Mucosa of gallbladder (tissue), 1 donor: Measurements from ENCODE around the gene SLC38A9. TPM values are rescaled to one million over a fixed set of nuclear protein-coding genes. Genes with fewer than 3 reads are reported as not detected.
"Not testable (repeated sequence)": the region's sequence is repeated elsewhere in the genome, so short reads cannot be mapped to it uniquely, and the experiment has no call there.

ENCODE experiments used
- DNase-seq: peaks from one replicate; pipeline ENCODE4 v3.0.0-alpha.2; 2020; ENCODE audit warnings: low spot score
- total RNA-seq: library from RNA; stranded (reverse); gene quantifications from one replicate; pipeline ENCODE4 v1.2.1, GENCODE V29; 2021
- donor health status: DM: no; HTN: no; CAD: no.

SLC38A9 gene
- total RNA-seq, 1 donor from 2014 or later = 25.4 TPM

GRCh38 chr5:55610542-55610941 lies 101.6 kb downstream of the SLC38A9 start:
- DNase-seq = no peak

- DNase-seq = no peak
These were observed 102.7 kb downstream of the SLC38A9 start for GRCh38 chr5:55609413-55609812.

- no peak for DNase-seq
These were observed 103.4 kb downstream of the SLC38A9 start for GRCh38 chr5:55608595-55609349.

GRCh38 chr5:55607309-55607708 lies 104.8 kb downstream of the SLC38A9 start:
- DNase-seq = not testable (repeated sequence)

GRCh38 chr5:55604611-55605067 lies 107.5 kb downstream of the SLC38A9 start:
- DNase-seq = no peak

- DNase-seq = no peak
These were observed 108.2 kb downstream of the SLC38A9 start for GRCh38 chr5:55603922-55604321.

- no peak for DNase-seq
These were observed 110.5 kb downstream of the SLC38A9 start for GRCh38 chr5:55601628-55602027.

GRCh38 chr5:55601204-55601618 lies 110.9 kb downstream of the SLC38A9 start:
- DNase-seq = peak; percentile 77

GRCh38 chr5:55600497-55601203 lies 111.5 kb downstream of the SLC38A9 start:
- DNase-seq = no peak

GRCh38 chr5:55600086-55600485 lies 112.0 kb downstream of the SLC38A9 start:
- no peak for DNase-seq

- no peak for DNase-seq
These were observed 112.7 kb downstream of the SLC38A9 start for GRCh38 chr5:55599148-55600050.

GRCh38 chr5:55597014-55597981 lies 114.8 kb downstream of the SLC38A9 start:
- DNase-seq = peak; percentile 38

GRCh38 chr5:55594671-55595070 lies 117.5 kb downstream of the SLC38A9 start:
- no peak for DNase-seq

GRCh38 chr5:55593115-55593472 lies 119.0 kb downstream of the SLC38A9 start:
- no peak for DNase-seq

- DNase-seq = no peak
These were observed 119.6 kb downstream of the SLC38A9 start for GRCh38 chr5:55592388-55593114.

- DNase-seq = no peak
These were observed 120.4 kb downstream of the SLC38A9 start for GRCh38 chr5:55591686-55592085.

GRCh38 chr5:55585206-55585610 lies 126.9 kb downstream of the SLC38A9 start:
- DNase-seq = no peak

- DNase-seq = no peak
These were observed 127.5 kb downstream of the SLC38A9 start for GRCh38 chr5:55584398-55585205.

- no peak for DNase-seq
These were observed 128.5 kb downstream of the SLC38A9 start for GRCh38 chr5:55583578-55583977.
